ENCODE data around the gene PLA2G4A.

The PLA2G4A gene

DNA sequence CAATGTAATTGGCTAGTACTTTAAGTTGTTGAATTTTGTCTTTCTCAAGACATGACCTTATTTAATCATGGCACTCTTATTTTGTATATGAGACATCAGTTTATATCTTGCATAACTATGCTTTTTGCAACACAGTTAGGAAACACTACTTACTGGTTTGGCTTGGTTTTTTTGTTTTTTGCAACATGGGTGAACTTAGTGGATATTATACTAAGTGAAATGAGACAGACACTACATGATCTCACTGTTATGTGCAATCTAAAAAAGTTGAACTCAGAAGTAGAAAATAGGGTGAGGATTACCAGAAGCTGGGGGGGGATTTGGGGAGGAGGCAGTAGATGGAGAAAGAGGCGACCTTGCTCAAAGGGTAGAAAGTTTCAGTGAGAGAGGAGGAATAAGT lies 132.1 kb downstream of the PLA2G4A start:
- Histone ChIP-seq H3K27me3 (ENCODE audit: control insufficient read depth, insufficient read depth, low read length, poor library complexity, severe bottlenecking) (no peaks in the 10 kb centered on the region), H3K36me3 (ENCODE audit: control insufficient read depth, insufficient read depth, low read length) (no peaks in the 10 kb centered on the region), H3K9me3 (ENCODE audit: control insufficient read depth, low read length) (no peaks in the 10 kb centered on the region), H3K4me1 (ENCODE audit: control insufficient read depth, insufficient read depth, low read length) (no peaks in the 10 kb centered on the region), H3K4me3 (ENCODE audit: insufficient read depth, low read depth, low read length) (no peak overlapping the region), H3K27ac (ENCODE audit: insufficient read depth, low read depth, low read length, poor library complexity, severe bottlenecking) (no peak overlapping the region)
- 76 to 89% methylated on average over 1 of the region's 1 CpG for WGBS, 2 experiments

DNA sequence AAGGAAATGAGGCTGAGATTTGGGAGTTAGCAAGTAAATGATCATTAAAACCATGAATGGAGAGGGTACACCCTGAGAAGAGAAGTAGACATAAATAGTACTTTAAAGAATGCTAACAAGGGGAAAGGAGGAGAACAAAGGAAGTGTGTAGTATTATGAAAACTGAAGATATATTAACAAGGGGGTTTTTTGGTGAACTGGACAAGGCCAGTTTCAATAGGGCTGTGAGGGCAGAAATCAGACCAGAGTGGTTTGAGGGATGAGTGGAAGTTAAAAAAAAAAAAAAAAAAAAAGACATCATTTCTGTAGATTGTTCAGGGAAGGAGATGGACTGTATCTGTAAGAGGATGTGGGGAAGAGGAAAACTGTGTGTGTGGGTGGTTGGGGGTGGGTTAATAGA lies 137.1 kb downstream of the PLA2G4A start:
- Histone ChIP-seq H3K4me1 (ENCODE audit: control insufficient read depth, insufficient read depth, low read length) (no peaks in the 10 kb centered on the region), H3K9me3 (ENCODE audit: control insufficient read depth, low read length) (no peaks in the 10 kb centered on the region), H3K27me3 (ENCODE audit: control insufficient read depth, insufficient read depth, low read length, poor library complexity, severe bottlenecking) (no peaks in the 10 kb centered on the region), H3K4me3 (ENCODE audit: insufficient read depth, low read depth, low read length) (no peak overlapping the region), H3K27ac (ENCODE audit: insufficient read depth, low read depth, low read length, poor library complexity, severe bottlenecking) (no peak overlapping the region), H3K36me3 (ENCODE audit: control insufficient read depth, insufficient read depth, low read length) (no peaks in the 10 kb centered on the region)

DNA sequence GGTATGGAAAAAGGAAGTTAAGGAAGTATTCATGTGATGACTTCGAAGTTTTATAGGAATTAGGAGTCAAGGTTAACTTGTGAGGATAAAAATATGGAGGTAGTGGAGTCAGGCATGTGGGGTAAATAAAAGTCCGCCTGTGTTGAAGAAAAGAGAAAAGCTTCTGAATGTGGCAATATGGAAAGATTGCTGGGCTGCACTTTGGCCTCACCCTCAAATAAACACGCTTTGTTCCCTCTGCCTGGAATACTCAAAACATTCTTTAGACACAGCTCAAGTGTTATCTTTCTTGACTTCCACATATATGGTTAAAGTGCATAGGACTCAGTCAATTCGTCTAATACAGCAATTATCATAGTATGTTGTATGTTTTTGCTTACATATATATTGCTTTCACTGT lies 137.7 kb downstream of the PLA2G4A start:
- WGBS, 2 experiments: 92 to 94% methylated on average over 3 of the region's 4 CpGs
- H3K36me3 ChIP-seq (ENCODE audit: control insufficient read depth, insufficient read depth, low read length): no peaks in the 10 kb centered on the region
- no peaks in the 10 kb centered on the region for H3K4me1 ChIP-seq (ENCODE audit: control insufficient read depth, insufficient read depth, low read length)
- no peaks in the 10 kb centered on the region for H3K27me3 ChIP-seq (ENCODE audit: control insufficient read depth, insufficient read depth, low read length, poor library complexity, severe bottlenecking)
- no peak overlapping the region for H3K4me3 ChIP-seq (ENCODE audit: insufficient read depth, low read depth, low read length)
- H3K27ac ChIP-seq (ENCODE audit: insufficient read depth, low read depth, low read length, poor library complexity, severe bottlenecking): no peak overlapping the region
- H3K9me3 ChIP-seq (ENCODE audit: control insufficient read depth, low read length): no peaks in the 10 kb centered on the region

DNA sequence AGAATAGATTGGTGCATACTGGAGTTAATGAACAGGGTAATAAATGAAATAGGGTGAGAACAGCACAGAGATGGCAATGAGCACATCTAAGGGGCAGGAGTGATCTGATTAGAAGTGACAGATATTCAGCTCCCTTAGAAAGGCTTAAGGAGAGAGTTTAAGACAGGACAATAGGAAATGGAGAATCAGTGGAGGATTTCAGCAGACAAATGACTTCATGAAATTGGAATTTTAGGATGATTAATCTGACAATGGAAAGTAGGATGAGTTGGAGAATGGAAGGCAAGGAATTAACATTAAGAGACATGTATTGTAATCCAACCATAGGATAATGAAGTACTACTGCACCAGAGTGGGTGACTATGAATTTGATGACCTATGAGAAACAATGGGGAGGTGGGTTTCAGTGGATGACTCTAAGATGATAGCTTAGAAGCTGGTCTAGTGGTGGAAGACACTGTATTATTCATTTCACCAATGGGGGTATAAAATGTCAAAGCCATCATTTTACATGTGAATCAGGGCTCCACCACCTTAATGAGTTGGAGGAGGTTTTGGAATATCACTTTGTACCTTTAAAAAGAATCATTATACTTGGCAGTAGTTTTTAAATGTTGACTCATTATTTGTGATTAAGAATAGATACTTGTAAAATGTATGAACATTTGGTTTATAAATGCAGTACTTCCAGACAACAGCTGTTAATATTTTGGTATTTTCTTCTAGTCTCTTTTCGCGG lies 139.1 kb downstream of the PLA2G4A start:
- Histone ChIP-seq H3K9me3 (ENCODE audit: control insufficient read depth, low read length) (no peaks in the 10 kb centered on the region), H3K27ac (ENCODE audit: insufficient read depth, low read depth, low read length, poor library complexity, severe bottlenecking) (no peak overlapping the region), H3K27me3 (ENCODE audit: control insufficient read depth, insufficient read depth, low read length, poor library complexity, severe bottlenecking) (no peaks in the 10 kb centered on the region), H3K36me3 (ENCODE audit: control insufficient read depth, insufficient read depth, low read length) (no peaks in the 10 kb centered on the region), H3K4me1 (ENCODE audit: control insufficient read depth, insufficient read depth, low read length) (no peaks in the 10 kb centered on the region), H3K4me3 (ENCODE audit: insufficient read depth, low read depth, low read length) (no peak overlapping the region)
- 100% methylated on average over 2 of the region's 2 CpGs; no CpG with 5 or more reads in 1 of the 2 experiments for WGBS, 2 experiments

DNA sequence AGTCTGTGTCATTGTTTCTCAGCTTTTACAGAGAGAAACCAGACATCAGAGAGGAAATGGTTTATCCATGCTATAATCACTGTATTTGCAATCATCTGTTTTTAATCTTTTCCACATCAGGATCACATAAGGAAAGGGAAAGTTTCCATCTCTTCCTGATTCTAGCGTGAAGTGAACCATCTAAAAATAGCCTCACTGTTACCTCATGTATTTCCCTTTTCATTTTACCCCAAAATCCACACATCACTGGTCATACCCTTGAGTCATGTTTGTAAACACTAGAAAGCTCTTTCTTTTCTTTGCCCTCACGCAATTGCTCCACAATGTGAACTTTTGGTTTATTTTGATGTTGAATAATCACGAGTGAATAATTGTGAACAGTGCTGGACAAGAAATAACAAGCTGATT lies 146.0 kb downstream of the PLA2G4A start:
- H3K4me1 ChIP-seq (ENCODE audit: control insufficient read depth, insufficient read depth, low read length): no peaks in the 10 kb centered on the region
- no peaks in the 10 kb centered on the region for H3K9me3 ChIP-seq (ENCODE audit: control insufficient read depth, low read length)
- H3K27me3 ChIP-seq (ENCODE audit: control insufficient read depth, insufficient read depth, low read length, poor library complexity, severe bottlenecking): no peaks in the 10 kb centered on the region
- no peak overlapping the region for H3K4me3 ChIP-seq (ENCODE audit: insufficient read depth, low read depth, low read length)
- 88 to 97% methylated on average over 3 of the region's 3 CpGs for WGBS, 2 experiments
- H3K27ac ChIP-seq (ENCODE audit: insufficient read depth, low read depth, low read length, poor library complexity, severe bottlenecking): no peak overlapping the region
- H3K36me3 ChIP-seq (ENCODE audit: control insufficient read depth, insufficient read depth, low read length): no peaks in the 10 kb centered on the region

DNA sequence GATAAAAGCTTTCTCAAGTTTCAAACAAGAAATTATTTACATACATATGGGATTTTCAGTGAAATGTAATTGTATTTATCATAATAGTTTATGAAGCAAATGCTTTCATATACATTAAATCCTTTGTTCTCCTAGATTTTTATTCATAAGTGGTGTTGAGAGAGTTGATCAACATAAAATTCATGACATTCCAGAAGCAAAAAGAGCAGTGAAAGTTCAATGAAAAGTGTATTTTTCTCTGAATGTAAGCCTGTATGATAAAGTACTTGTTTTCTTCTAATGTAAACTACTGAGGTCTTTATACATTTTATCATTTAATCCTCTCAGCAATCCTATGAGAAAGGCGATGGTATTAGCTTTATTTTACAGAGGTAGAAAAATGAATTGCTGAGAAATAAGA lies 146.5 kb downstream of the PLA2G4A start:
- Histone ChIP-seq H3K36me3 (ENCODE audit: control insufficient read depth, insufficient read depth, low read length) (no peaks in the 10 kb centered on the region), H3K27ac (ENCODE audit: insufficient read depth, low read depth, low read length, poor library complexity, severe bottlenecking) (no peak overlapping the region), H3K4me1 (ENCODE audit: control insufficient read depth, insufficient read depth, low read length) (no peaks in the 10 kb centered on the region), H3K4me3 (ENCODE audit: insufficient read depth, low read depth, low read length) (no peak overlapping the region), H3K9me3 (ENCODE audit: control insufficient read depth, low read length) (no peaks in the 10 kb centered on the region), H3K27me3 (ENCODE audit: control insufficient read depth, insufficient read depth, low read length, poor library complexity, severe bottlenecking) (no peaks in the 10 kb centered on the region)
- WGBS, 2 experiments: 86 to 93% methylated on average over 1 of the region's 1 CpG

DNA sequence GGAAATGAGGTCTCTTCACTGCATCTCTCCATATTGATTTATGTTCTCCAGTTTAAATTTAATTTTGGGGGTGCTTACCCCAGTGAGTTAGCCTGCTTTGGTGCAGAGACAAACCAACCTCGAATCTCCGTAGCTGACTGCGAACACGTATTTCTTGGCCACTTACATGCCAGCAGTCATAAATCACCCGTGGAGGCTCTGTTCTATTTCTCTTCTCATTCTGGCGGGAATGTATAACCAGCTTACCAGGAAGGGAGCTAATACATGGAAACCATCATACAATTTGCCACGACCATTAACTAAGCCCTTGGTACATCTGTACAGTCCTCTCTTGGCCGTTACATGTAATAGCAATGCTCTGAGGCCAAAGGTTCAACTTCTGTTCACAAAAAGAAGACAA lies 148.0 kb downstream of the PLA2G4A start:
- no peaks in the 10 kb centered on the region for H3K4me1 ChIP-seq (ENCODE audit: control insufficient read depth, insufficient read depth, low read length)
- WGBS, 2 experiments: 90 to 93% methylated on average over 8 of the region's 8 CpGs
- H3K4me3 ChIP-seq (ENCODE audit: insufficient read depth, low read depth, low read length): no peak overlapping the region
- H3K27me3 ChIP-seq (ENCODE audit: control insufficient read depth, insufficient read depth, low read length, poor library complexity, severe bottlenecking): no peaks in the 10 kb centered on the region
- H3K27ac ChIP-seq (ENCODE audit: insufficient read depth, low read depth, low read length, poor library complexity, severe bottlenecking): no peak overlapping the region
- no peaks in the 10 kb centered on the region for H3K9me3 ChIP-seq (ENCODE audit: control insufficient read depth, low read length)
- no peaks in the 10 kb centered on the region for H3K36me3 ChIP-seq (ENCODE audit: control insufficient read depth, insufficient read depth, low read length)

DNA sequence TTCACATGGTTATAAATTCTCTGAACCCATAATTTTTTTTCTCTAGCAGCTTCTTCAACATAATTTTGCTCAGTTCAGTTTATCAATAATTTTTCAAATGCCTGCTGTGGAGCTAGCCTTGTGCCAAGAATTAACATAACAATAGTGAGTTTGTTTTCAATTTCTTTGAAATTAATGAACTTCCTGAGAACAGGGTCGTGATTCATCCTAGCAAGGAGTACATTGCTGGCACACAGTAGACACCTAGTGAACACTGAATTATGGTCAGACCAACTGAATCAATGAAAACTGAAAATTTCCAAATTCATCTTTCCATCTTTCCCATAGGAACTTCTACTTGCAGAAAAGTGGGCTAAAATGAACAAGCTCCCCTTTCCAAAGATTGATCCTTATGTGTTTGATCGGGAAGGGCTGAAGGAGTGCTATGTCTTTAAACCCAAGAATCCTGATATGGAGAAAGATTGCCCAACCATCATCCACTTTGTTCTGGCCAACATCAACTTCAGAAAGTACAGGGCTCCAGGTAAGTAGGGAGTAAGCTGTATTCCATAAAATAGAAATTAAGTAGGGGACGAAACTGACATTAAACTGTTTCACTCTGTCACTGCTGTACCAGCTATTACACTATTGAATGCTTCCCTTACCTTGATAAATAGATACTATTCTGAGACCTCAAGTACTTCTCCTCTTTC lies 148.7 kb downstream of the PLA2G4A start:
- Histone ChIP-seq H3K4me1 (ENCODE audit: control insufficient read depth, insufficient read depth, low read length) (no peaks in the 10 kb centered on the region), H3K27ac (ENCODE audit: insufficient read depth, low read depth, low read length, poor library complexity, severe bottlenecking) (no peak overlapping the region), H3K36me3 (ENCODE audit: control insufficient read depth, insufficient read depth, low read length) (no peaks in the 10 kb centered on the region), H3K4me3 (ENCODE audit: insufficient read depth, low read depth, low read length) (no peak overlapping the region), H3K9me3 (ENCODE audit: control insufficient read depth, low read length) (no peaks in the 10 kb centered on the region), H3K27me3 (ENCODE audit: control insufficient read depth, insufficient read depth, low read length, poor library complexity, severe bottlenecking) (no peaks in the 10 kb centered on the region)
- WGBS, 2 experiments: 80 to 87% methylated on average over 3 of the region's 3 CpGs

DNA sequence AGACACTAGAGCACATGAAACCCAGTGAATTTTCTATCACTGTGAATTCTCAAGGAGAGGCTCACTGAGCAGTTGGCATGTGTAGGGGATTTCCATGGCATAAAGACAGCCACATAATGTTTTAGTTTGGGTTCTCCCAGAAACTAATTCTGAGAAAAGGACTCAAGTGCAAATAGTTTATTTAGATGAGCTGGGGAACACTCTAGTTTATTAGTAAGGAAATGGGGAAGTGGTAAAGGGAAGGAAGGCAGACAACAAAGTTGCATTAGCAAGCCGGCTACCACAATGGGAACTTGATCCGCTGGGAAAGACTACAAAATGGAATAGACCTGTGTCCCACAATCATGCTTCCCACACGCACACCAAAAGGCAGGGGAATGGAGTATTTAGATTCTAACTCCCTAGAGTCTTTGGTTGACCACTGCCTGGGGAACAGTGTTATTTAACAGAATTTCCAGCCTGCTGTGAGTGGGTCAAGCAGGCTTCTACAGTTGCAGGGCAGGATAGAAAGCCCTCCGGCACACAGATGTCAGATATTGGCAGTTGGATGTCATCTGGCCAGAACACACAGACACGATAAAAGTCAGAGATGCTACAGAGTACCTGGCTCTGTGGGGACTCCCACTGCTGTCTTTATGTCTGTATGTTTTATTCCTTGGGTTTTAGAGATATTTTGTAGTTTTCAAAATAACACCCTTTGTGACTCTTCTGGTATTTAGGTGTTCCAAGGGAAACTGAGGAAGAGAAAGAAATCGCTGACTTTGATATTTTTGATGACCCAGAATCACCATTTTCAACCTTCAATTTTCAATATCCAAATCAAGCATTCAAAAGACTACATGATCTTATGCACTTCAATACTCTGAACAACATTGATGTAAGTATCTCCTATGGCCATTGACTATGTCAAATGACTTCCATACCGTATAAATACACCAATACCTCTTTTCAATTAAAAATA lies 150.1 kb downstream of the PLA2G4A start:
- Histone ChIP-seq H3K36me3 (ENCODE audit: control insufficient read depth, insufficient read depth, low read length) (no peaks in the 10 kb centered on the region), H3K27me3 (ENCODE audit: control insufficient read depth, insufficient read depth, low read length, poor library complexity, severe bottlenecking) (no peaks in the 10 kb centered on the region), H3K4me1 (ENCODE audit: control insufficient read depth, insufficient read depth, low read length) (no peaks in the 10 kb centered on the region), H3K9me3 (ENCODE audit: control insufficient read depth, low read length) (no peaks in the 10 kb centered on the region), H3K27ac (ENCODE audit: insufficient read depth, low read depth, low read length, poor library complexity, severe bottlenecking) (no peak overlapping the region), H3K4me3 (ENCODE audit: insufficient read depth, low read depth, low read length) (no peak overlapping the region)
- WGBS, 2 experiments: 84 to 90% methylated on average over 5 to 6 of the region's 7 CpGs

DNA sequence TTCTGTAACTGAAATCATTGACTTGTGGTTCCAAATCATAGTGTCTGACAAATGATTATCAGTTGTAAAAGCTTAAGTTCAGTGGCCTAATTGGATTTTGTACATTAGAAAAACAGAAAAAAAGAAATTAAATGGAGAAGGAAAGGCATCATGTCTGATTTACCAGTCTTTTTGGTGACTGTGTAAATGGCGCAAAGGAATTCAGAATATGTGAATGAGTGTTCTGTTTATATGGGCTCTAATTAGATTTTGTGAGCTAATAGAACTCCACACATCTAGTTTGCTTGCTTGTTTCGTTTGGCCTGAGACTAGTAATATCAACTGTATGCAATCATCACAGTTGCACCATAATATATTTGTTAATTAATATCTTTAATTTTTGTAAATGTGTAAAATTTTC lies 151.7 kb downstream of the PLA2G4A start:
- H3K4me1 ChIP-seq (ENCODE audit: control insufficient read depth, insufficient read depth, low read length): no peaks in the 10 kb centered on the region
- no peak overlapping the region for H3K4me3 ChIP-seq (ENCODE audit: insufficient read depth, low read depth, low read length)
- H3K27me3 ChIP-seq (ENCODE audit: control insufficient read depth, insufficient read depth, low read length, poor library complexity, severe bottlenecking): no peaks in the 10 kb centered on the region
- H3K9me3 ChIP-seq (ENCODE audit: control insufficient read depth, low read length): no peaks in the 10 kb centered on the region
- no peaks in the 10 kb centered on the region for H3K36me3 ChIP-seq (ENCODE audit: control insufficient read depth, insufficient read depth, low read length)
- WGBS, 2 experiments: 96 to 100% methylated on average over 1 of the region's 2 CpGs
- H3K27ac ChIP-seq (ENCODE audit: insufficient read depth, low read depth, low read length, poor library complexity, severe bottlenecking): no peak overlapping the region

Measured in ectodermal cell (in vitro differentiated cells).